OCI-LY7 (cell line): ENCODE results near the gene CRY2. TPM values are rescaled to one million over a fixed set of nuclear protein-coding genes. Genes with fewer than 3 reads are reported as not detected.

Experiments used
- BruUV-seq: library from RNA; stranded (reverse); fragments of 400-500 nt; replicated peaks from 2 replicates; lab custom pipeline; 2021; lab: Mats Ljungman, UMichigan
- CTCF ChIA-PET: fragments of 300-600 bp; sonication (Branson Sonifier 250); formaldehyde crosslinking; loops from one replicate; lab custom pipeline; 2022; ENCODE audit warnings: antibody characterized with exemption; ENCODE audit not compliant: unreplicated experiment; lab: Charles Lee
- POLR2A ChIA-PET: fragments of 300-600 bp; sonication (Branson Sonifier 250); formaldehyde crosslinking; loops from one replicate; lab custom pipeline; 2022; ENCODE audit warnings: antibody characterized with exemption; lab: Charles Lee
- DNase-seq: peaks from one replicate; pipeline ENCODE4 v3.0.0-alpha.2; 2015; ENCODE audit warnings: low spot score
- H2AFZ ChIP-seq: fragments of 200-600 bp; sonication (generic), shearing (Covaris generic); 2 replicates; pipeline ENCODE4 v1.6.1; 2014; ENCODE audit warnings: mild to moderate bottlenecking, antibody characterized with exemption, low read length, moderate library complexity
- H3K27ac ChIP-seq: fragments of 200-600 bp; sonication (generic); 2 replicates; pipeline ENCODE4 v1.5.1; 2014; ENCODE audit warnings: mixed run types, low read depth, mild to moderate bottlenecking, moderate library complexity, low read length, inconsistent platforms; ENCODE audit not compliant: poor library complexity, severe bottlenecking
- H3K36me3 ChIP-seq: fragments of 200-600 bp; sonication (generic); 2 replicates; pipeline ENCODE4 v1.6.1; 2014; ENCODE audit warnings: mild to moderate bottlenecking, antibody characterized with exemption, low read length, moderate library complexity, mixed read lengths; ENCODE audit not compliant: insufficient read depth
- H3K4me1 ChIP-seq: fragments of 200-600 bp; sonication (generic); 2 replicates; pipeline ENCODE4 v1.5.1; 2014; ENCODE audit warnings: mild to moderate bottlenecking, low read length; ENCODE audit not compliant: insufficient read depth, poor library complexity, severe bottlenecking
- H3K4me2 ChIP-seq: fragments of 200-600 bp; sonication (generic); 2 replicates; pipeline ENCODE4 v1.6.1; 2014; ENCODE audit warnings: mild to moderate bottlenecking, low read length
- H3K4me3 ChIP-seq: fragments of 200-600 bp; sonication (generic); 2 replicates; pipeline ENCODE4 v1.5.1; 2014; ENCODE audit warnings: mild to moderate bottlenecking, low read depth, low read length; ENCODE audit not compliant: poor library complexity, severe bottlenecking
- H3K79me2 ChIP-seq: fragments of 200-600 bp; sonication (generic); 2 replicates; pipeline ENCODE4 v1.6.1; 2016; ENCODE audit warnings: low read depth, mild to moderate bottlenecking, low read length, moderate library complexity, mixed read lengths; ENCODE audit not compliant: insufficient read depth
- H3K9me2 ChIP-seq: fragments of 200-600 bp; sonication (generic); 2 replicates; pipeline ENCODE4 v1.6.1; 2016; ENCODE audit warnings: mild to moderate bottlenecking, low read length, mixed read lengths; ENCODE audit not compliant: insufficient read depth
- H3K9me3 ChIP-seq: fragments of 200-600 bp; sonication (generic); 2 replicates; pipeline ENCODE4 v1.6.1; 2014; ENCODE audit warnings: mild to moderate bottlenecking, mixed run types, low read length, mixed read lengths
- H4K20me1 ChIP-seq: fragments of 200-600 bp; sonication (generic); 2 replicates; pipeline ENCODE4 v1.6.1; 2014; ENCODE audit warnings: mild to moderate bottlenecking, antibody characterized with exemption, low read length, moderate library complexity, mixed read lengths; ENCODE audit not compliant: insufficient read depth
- EZH2phosphoT487 ChIP-seq: fragments of 200-600 bp; sonication (generic); IDR thresholded peaks from 2 replicates; pipeline ENCODE4 v1.6.1; 2018; ENCODE audit warnings: low read depth, borderline replicate concordance, mild to moderate bottlenecking, mixed run types, antibody characterized with exemption, low read length, moderate library complexity, mixed read lengths
- intact Hi-C: fragments of 100-400 bp; cut with micrococcal nuclease; formaldehyde crosslinking; loops from one replicate; pipeline ENCODE4 v1.10.0; 2022; ENCODE audit not compliant: unreplicated experiment
- total RNA-seq, 2 experiments: library from RNA; depleted of rRNA in 1 of 2; stranded (reverse); fragments of >200 nt in 1 of 2; shearing (Covaris generic) in 1 of 2; gene quantifications; 2 replicates each; pipeline ENCODE4 v1.2.3, GENCODE V29; 2014 to 2022
- TF ChIP-seq, protein P1 (sequence below): fragments of 200-600 bp; sonication (generic); conservative IDR thresholded peaks from 2 replicates; pipeline ENCODE4 v1.5.1; 2014; ENCODE audit warnings: mild to moderate bottlenecking, antibody characterized with exemption, low read length, moderate library complexity, mixed read lengths

The CRY2 gene
- total RNA-seq, 2 experiments from 2014 or later = 19.2 to 24.6 TPM

DNA sequence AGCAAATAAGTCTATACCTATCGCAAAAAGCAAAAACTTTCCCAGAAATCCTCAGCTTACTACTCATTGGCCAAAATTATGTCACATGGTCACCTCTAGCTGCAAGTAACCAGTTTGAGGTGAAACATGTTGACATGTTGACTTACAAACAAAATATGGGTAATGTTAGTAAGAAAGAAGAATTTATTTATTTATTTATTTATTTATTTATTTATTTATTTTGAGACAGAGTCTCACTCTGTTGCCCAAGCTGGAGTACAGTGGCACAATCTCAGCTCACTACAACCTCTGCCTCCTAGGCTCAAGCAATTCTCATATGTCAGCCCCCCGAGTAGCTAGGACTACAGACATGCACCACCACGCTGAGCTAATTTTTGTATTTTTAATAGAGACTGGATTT, 47.7 kb upstream of the CRY2 start:
- BruUV-seq = no TSS peak
- H3K4me2 ChIP-seq = no peak overlapping the region
- POLR2A ChIA-PET = no interaction called here

GRCh38 chr11:45800261-45800660, 47.0 kb upstream of the CRY2 start:
- Histone ChIP-seq H3K4me1 (peaks cover 5% of the 10 kb centered on the region), H2AFZ (no peak overlapping the region), H3K9me2 (no peaks in the 10 kb centered on the region), H3K4me2 (no peak overlapping the region), H3K36me3 (no peaks in the 10 kb centered on the region), H3K27ac (no peak overlapping the region), H4K20me1 (no peaks in the 10 kb centered on the region), H3K79me2 (no peaks in the 10 kb centered on the region), H3K4me3 (no peak overlapping the region), H3K9me3 (no peaks in the 10 kb centered on the region)
- DNase-seq = no peak
- TF ChIP-seq, protein P1, sequence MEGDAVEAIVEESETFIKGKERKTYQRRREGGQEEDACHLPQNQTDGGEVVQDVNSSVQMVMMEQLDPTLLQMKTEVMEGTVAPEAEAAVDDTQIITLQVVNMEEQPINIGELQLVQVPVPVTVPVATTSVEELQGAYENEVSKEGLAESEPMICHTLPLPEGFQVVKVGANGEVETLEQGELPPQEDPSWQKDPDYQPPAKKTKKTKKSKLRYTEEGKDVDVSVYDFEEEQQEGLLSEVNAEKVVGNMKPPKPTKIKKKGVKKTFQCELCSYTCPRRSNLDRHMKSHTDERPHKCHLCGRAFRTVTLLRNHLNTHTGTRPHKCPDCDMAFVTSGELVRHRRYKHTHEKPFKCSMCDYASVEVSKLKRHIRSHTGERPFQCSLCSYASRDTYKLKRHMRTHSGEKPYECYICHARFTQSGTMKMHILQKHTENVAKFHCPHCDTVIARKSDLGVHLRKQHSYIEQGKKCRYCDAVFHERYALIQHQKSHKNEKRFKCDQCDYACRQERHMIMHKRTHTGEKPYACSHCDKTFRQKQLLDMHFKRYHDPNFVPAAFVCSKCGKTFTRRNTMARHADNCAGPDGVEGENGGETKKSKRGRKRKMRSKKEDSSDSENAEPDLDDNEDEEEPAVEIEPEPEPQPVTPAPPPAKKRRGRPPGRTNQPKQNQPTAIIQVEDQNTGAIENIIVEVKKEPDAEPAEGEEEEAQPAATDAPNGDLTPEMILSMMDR = no peak
- no peak for TF ChIP-seq EZH2phosphoT487
- CTCF ChIA-PET = no interaction called here
- BruUV-seq = no TSS peak
- POLR2A ChIA-PET = interaction anchor here (0.7 kb wide), 1 partner anchor 36 kb away, joined by 3 read pairs; no protein-coding TSS in a partner anchor
- intact Hi-C loops = no loop called here

More for the DNA sequence above, 47.7 kb upstream of the CRY2 start:
- H3K4me1 ChIP-seq = peaks cover 5% of the 10 kb centered on the region
- no peak overlapping the region for H3K27ac ChIP-seq
- intact Hi-C loops = no loop called here
- no peak for DNase-seq
- H3K4me3 ChIP-seq = no peak overlapping the region
- H3K36me3 ChIP-seq = no peaks in the 10 kb centered on the region
- TF ChIP-seq, protein P1 = no peak
- no peak for TF ChIP-seq EZH2phosphoT487
- CTCF ChIA-PET = interaction anchor here (0.7 kb wide), 1 partner anchor 417 kb away, joined by 6 read pairs; no protein-coding TSS in a partner anchor
- H4K20me1 ChIP-seq = no peaks in the 10 kb centered on the region
- H3K9me3 ChIP-seq = no peaks in the 10 kb centered on the region
- H2AFZ ChIP-seq = no peak overlapping the region
- no peaks in the 10 kb centered on the region for H3K79me2 ChIP-seq
- H3K9me2 ChIP-seq = no peaks in the 10 kb centered on the region

- peak; percentile 29 for DNase-seq
- Histone ChIP-seq H3K4me3 (no peak overlapping the region), H3K4me2 (no peak overlapping the region), H3K4me1 (peaks cover 18% of the 10 kb centered on the region), H4K20me1 (no peaks in the 10 kb centered on the region), H2AFZ (no peak overlapping the region; the same call in 1 of the 2 replicates), H3K79me2 (no peaks in the 10 kb centered on the region), H3K27ac (no peak overlapping the region), H3K9me3 (no peaks in the 10 kb centered on the region), H3K9me2 (no peaks in the 10 kb centered on the region), H3K36me3 (no peaks in the 10 kb centered on the region)
- intact Hi-C loops = no loop called here
- POLR2A ChIA-PET = interaction anchor here (0.6 kb wide), 2 partner anchors 112 to 831 kb away, joined by 3 to 4 read pairs; no protein-coding TSS in a partner anchor
- TF ChIP-seq, protein P1 = no peak
- TF ChIP-seq EZH2phosphoT487 = no peak
- no TSS peak for BruUV-seq
- CTCF ChIA-PET = interaction anchor here (0.9 kb wide), 1 partner anchor 30 kb away, joined by 3 read pairs; no protein-coding TSS in a partner anchor
Measured at GRCh38 chr11:45801723-45802315, 45.5 kb upstream of the CRY2 start.
